SK-N-SH (cell line): Measurements from ENCODE around the gene IGF2R. TPM values are rescaled to one million over a fixed set of nuclear protein-coding genes. Genes with fewer than 3 reads are reported as not detected.

ENCODE experiments used
- CTCF ChIA-PET: fragments of 300-600, 350-600 bp; formaldehyde crosslinking; extraction: SDS; loops from one replicate; lab custom pipeline; 2021; lab: Yijun Ruan, JAX
- POLR2A ChIA-PET: fragments of 350-600 bp; sonication (Branson Sonifier 250); formaldehyde crosslinking; extraction: SDS; loops from one replicate; lab custom pipeline; 2020; ENCODE audit warnings: antibody characterized with exemption, inconsistent platforms; lab: Yijun Ruan, JAX
- DNase-seq: peaks from one replicate; pipeline ENCODE4 v3.0.0; 2012
- H2AFZ ChIP-seq: fragments of 200-600 bp; sonication (generic); 2 replicates; pipeline ENCODE4 v1.8.1; 2016; ENCODE audit warnings: antibody characterized with exemption, mild to moderate bottlenecking, low read depth
- H3F3A ChIP-seq: fragments of 200-600 bp; sonication (generic); replicated peaks from 2 replicates; pipeline ENCODE3; 2016; ENCODE audit warnings: antibody characterized with exemption, mild to moderate bottlenecking; ENCODE audit not compliant: insufficient read depth
- H3K27ac ChIP-seq, 2 experiments: fragments of 200-500 bp in 1 of 2; fragments of 200-600 bp in 1 of 2; sonication (Bioruptor generic) in 1 of 2; sonication (generic), shearing (Covaris generic) in 1 of 2; 2 replicates each; pipeline versions ENCODE4 v1.5.1 to v1.6.1; 2014 to 2016; ENCODE audit warnings: low read depth in 2 of 2, inconsistent platforms in 1 of 2, low read length in 1 of 2, mild to moderate bottlenecking in 1 of 2, mixed read lengths in 1 of 2
- H3K27me3 ChIP-seq: fragments of 200-600 bp; sonication (generic), shearing (Covaris generic); 2 replicates; pipeline ENCODE4 v1.6.1; 2016; ENCODE audit warnings: mixed run types; ENCODE audit not compliant: insufficient read depth
- H3K36me3 ChIP-seq, 2 experiments: fragments of 200-500 bp in 1 of 2; fragments of 200-600 bp in 1 of 2; sonication (Bioruptor generic) in 1 of 2; sonication (generic) in 1 of 2; replicated peaks in 1 of 2; 2 replicates each; pipeline versions ENCODE3 to v1.5.1; 2014 to 2016; ENCODE audit warnings: low read length in 1 of 2, mild to moderate bottlenecking in 1 of 2; ENCODE audit not compliant: insufficient read depth in 2 of 2, control insufficient read depth in 1 of 2
- H3K4me1 ChIP-seq, 2 experiments: fragments of 200-500 bp in 1 of 2; fragments of 200-600 bp in 1 of 2; sonication (Bioruptor generic) in 1 of 2; sonication (generic), shearing (Covaris generic) in 1 of 2; 2 replicates each; pipeline versions ENCODE4 v1.5.1 to v1.6.1; 2014 to 2016; ENCODE audit warnings: low read depth in 1 of 2, low read length in 1 of 2, mixed run types in 1 of 2; ENCODE audit not compliant: insufficient read depth in 2 of 2, control insufficient read depth in 1 of 2
- H3K4me2 ChIP-seq: fragments of 200-600 bp; sonication (generic), shearing (Covaris generic); 2 replicates; pipeline ENCODE4 v1.6.1; 2017; ENCODE audit warnings: mixed run types
- H3K4me3 ChIP-seq, 2 experiments: fragments of 200-500 bp in 1 of 2; fragments of 200-600 bp in 1 of 2; sonication (Bioruptor generic) in 1 of 2; sonication (generic), shearing (Covaris generic) in 1 of 2; 2 replicates each; pipeline versions ENCODE4 v1.5.1 to v1.8.1; 2014 to 2016; ENCODE audit warnings: low read depth in 2 of 2, inconsistent platforms in 1 of 2, low read length in 1 of 2, mild to moderate bottlenecking in 1 of 2, mixed read lengths in 1 of 2, moderate library complexity in 1 of 2
- H3K79me2 ChIP-seq: fragments of 200-600 bp; sonication (generic); 2 replicates; pipeline ENCODE4 v1.8.1; 2017; ENCODE audit warnings: mild to moderate bottlenecking; ENCODE audit not compliant: insufficient read depth
- H3K9ac ChIP-seq: fragments of 200-600 bp; sonication (generic); 2 replicates; pipeline ENCODE4 v1.6.1; 2017; ENCODE audit warnings: mixed run types
- H3K9me2 ChIP-seq: fragments of 200-600 bp; sonication (generic); 2 replicates; pipeline ENCODE4 v1.6.1; 2017; ENCODE audit warnings: mixed run types
- H3K9me3 ChIP-seq: fragments of 200-600 bp; sonication (generic); 2 replicates; pipeline ENCODE4 v1.6.1; 2017; ENCODE audit warnings: mixed run types, mild to moderate bottlenecking, moderate library complexity
- H4K20me1 ChIP-seq: fragments of 200-600 bp; sonication (generic); 2 replicates; pipeline ENCODE4 v1.6.1; 2017; ENCODE audit warnings: mild to moderate bottlenecking, mixed run types; ENCODE audit not compliant: insufficient read depth
- CHD2 ChIP-seq: fragments of 150-350 bp; IDR thresholded peaks from 2 replicates; pipeline ENCODE4 v1.6.1; 2018; ENCODE audit warnings: low read length; ENCODE audit not compliant: partially characterized antibody
- ELF1 ChIP-seq: IDR thresholded peaks from 2 replicates; pipeline ENCODE4 v1.4.0; 2012
- EP300 ChIP-seq, 2 experiments: IDR thresholded peaks; 2 replicates each; pipeline versions ENCODE4 v1.4.0 to v1.6.1; 2012; ENCODE audit warnings: borderline replicate concordance in 1 of 2, low read depth in 1 of 2, low read length in 1 of 2
- EZH2phosphoT487 ChIP-seq: fragments of 200-600 bp; sonication (generic); IDR thresholded peaks from 2 replicates; pipeline ENCODE4 v1.6.1; 2017; ENCODE audit warnings: low read depth, mixed run types, mild to moderate bottlenecking, antibody characterized with exemption, moderate library complexity, borderline replicate concordance
- FOSL2 ChIP-seq: IDR thresholded peaks from 2 replicates; pipeline ENCODE4 v1.4.0; 2012; ENCODE audit warnings: low read depth, mild to moderate bottlenecking, moderate library complexity, borderline replicate concordance
- FOXJ3 ChIP-seq: sonication (generic); formaldehyde crosslinking; IDR thresholded peaks from 2 replicates; pipeline ENCODE4 v1.5.1; 2020; ENCODE audit warnings: mild to moderate bottlenecking, missing genetic modification reagents
- FOXM1 ChIP-seq: IDR thresholded peaks from 2 replicates; pipeline ENCODE4 v1.4.0; 2012; ENCODE audit warnings: low read depth, mild to moderate bottlenecking
- GABPA ChIP-seq: IDR thresholded peaks from 2 replicates; pipeline ENCODE4 v1.4.0; 2012; ENCODE audit warnings: low read depth, mild to moderate bottlenecking
- JUND ChIP-seq: IDR thresholded peaks from 2 replicates; pipeline ENCODE4 v1.4.0; 2012
- NFIC ChIP-seq: IDR thresholded peaks from 2 replicates; pipeline ENCODE4 v1.4.0; 2012; ENCODE audit warnings: borderline replicate concordance
- NRF1 ChIP-seq: IDR thresholded peaks from 2 replicates; pipeline ENCODE4 v1.6.1; 2012; ENCODE audit warnings: low read depth, mild to moderate bottlenecking, low read length
- RAD21 ChIP-seq: IDR thresholded peaks from 2 replicates; pipeline ENCODE4 v1.6.1; 2012; ENCODE audit warnings: mild to moderate bottlenecking, low read length
- RCOR1 ChIP-seq: fragments of 150-350 bp; IDR thresholded peaks from 2 replicates; pipeline ENCODE4 v1.6.1; 2017; ENCODE audit warnings: antibody characterized with exemption, low read length
- RFX5 ChIP-seq: IDR thresholded peaks from 2 replicates; pipeline ENCODE4 v1.6.1; 2012; ENCODE audit warnings: mild to moderate bottlenecking, improper control_type of control experiment, low read length
- TCF12 ChIP-seq: IDR thresholded peaks from 2 replicates; pipeline ENCODE4 v1.4.0; 2012
- TEAD4 ChIP-seq: IDR thresholded peaks from 2 replicates; pipeline ENCODE4 v1.4.0; 2012; ENCODE audit warnings: mild to moderate bottlenecking, borderline replicate concordance; ENCODE audit not compliant: insufficient read depth
- YY1 ChIP-seq: IDR thresholded peaks from 2 replicates; pipeline ENCODE4 v1.4.0; 2012; ENCODE audit warnings: low read depth, mild to moderate bottlenecking
- WGBS: methylation state at CpG from one replicate; pipeline ENCODE4 v1.1.6; 2017; ENCODE audit warnings: low lambda C conversion rate; 5-methylcytosine and 5-hydroxymethylcytosine counted together
- polyA plus RNA-seq, 3 experiments: library from polyadenylated mRNA; depleted of rRNA; stranded (reverse); fragments of >200 nt; gene quantifications; 2 replicates each; pipeline ENCODE4 v1.2.3, GENCODE V29; 2012
- TF ChIP-seq, protein P1 (sequence below): IDR thresholded peaks from 2 replicates; pipeline ENCODE4; 2012
- TF ChIP-seq, protein P2 (sequence below): IDR thresholded peaks from 2 replicates; pipeline ENCODE4 v1.4.0; 2012; ENCODE audit warnings: low read depth, borderline replicate concordance
- TF ChIP-seq, protein P3 (sequence below): fragments of 200-600 bp; sonication (generic); IDR thresholded peaks from 2 replicates; pipeline ENCODE4 v1.6.1; 2017; ENCODE audit warnings: antibody characterized with exemption, mild to moderate bottlenecking, moderate library complexity
- TF ChIP-seq, protein P4 (sequence below): IDR thresholded peaks from 2 replicates; pipeline ENCODE4 v1.6.1; 2012; ENCODE audit warnings: mild to moderate bottlenecking, low read depth, low read length, moderate library complexity

The IGF2R gene
- polyA plus RNA-seq, 1 of the 3 experiments (the other 2 are of a cell fraction): 45.0 TPM

DNA sequence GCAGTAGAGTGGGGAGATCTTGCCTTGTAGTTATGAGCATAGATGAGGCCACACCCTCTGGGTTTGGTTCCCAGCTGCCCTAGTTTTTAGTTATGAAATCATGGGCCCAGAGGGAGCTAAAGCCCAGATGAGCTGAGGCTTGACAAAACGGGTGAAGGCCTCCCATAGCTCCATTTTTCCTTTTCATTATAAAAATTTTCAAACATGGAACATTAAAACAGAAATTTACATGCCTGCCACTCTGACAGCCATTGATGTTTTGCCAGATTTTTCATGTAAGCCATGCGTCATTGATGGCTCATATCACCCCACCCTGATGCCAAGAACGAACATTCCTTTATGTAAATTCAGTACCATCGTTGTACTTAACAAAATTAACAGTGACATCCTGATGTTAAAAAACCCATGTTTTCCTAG lies 67.9 kb downstream of the IGF2R start:
- H3K4me2 ChIP-seq: no peak overlapping the region
- no peak for DNase-seq
- no peaks in the 10 kb centered on the region for H3K27me3 ChIP-seq
- no peak overlapping the region for H2AFZ ChIP-seq
- POLR2A ChIA-PET: no interaction called here
- peaks cover 16% of the 10 kb centered on the region for H3F3A ChIP-seq
- H3K79me2 ChIP-seq: no peaks in the 10 kb centered on the region
- peaks cover 0 to 6% of the 10 kb centered on the region in 2 experiments; a peak in 1 of 4 replicates for H3K4me1 ChIP-seq
- CTCF ChIA-PET: no interaction called here
- no peaks in the 10 kb centered on the region for H3K9me2 ChIP-seq
- 37% methylated on average over 4 of the region's 4 CpGs for WGBS
- no peaks in the 10 kb centered on the region for H4K20me1 ChIP-seq
- H3K4me3 ChIP-seq: no peak overlapping the region
- H3K9me3 ChIP-seq: no peaks in the 10 kb centered on the region
- H3K9ac ChIP-seq: no peak overlapping the region
- TF ChIP-seq JUND: peak; percentile 58
- TF ChIP-seq NFIC: peak; percentile 86
- TF ChIP-seq, protein P1, sequence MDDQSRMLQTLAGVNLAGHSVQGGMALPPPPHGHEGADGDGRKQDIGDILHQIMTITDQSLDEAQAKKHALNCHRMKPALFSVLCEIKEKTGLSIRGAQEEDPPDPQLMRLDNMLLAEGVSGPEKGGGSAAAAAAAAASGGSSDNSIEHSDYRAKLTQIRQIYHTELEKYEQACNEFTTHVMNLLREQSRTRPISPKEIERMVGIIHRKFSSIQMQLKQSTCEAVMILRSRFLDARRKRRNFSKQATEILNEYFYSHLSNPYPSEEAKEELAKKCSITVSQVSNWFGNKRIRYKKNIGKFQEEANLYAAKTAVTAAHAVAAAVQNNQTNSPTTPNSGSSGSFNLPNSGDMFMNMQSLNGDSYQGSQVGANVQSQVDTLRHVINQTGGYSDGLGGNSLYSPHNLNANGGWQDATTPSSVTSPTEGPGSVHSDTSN: peak; percentile 90
- peak in 1 of 2 experiments; percentile 20; a peak in 1 of 4 replicates for TF ChIP-seq EP300 (IDR thresholded peaks at IDR 0.05; ENCODE audit: borderline replicate concordance in 1 of 2, low read depth in 1 of 2, low read length in 1 of 2)
- no peak for TF ChIP-seq NRF1
- no peak for TF ChIP-seq CHD2
- TF ChIP-seq EZH2phosphoT487: no peak
- peak; percentile 43; the same call in 1 of the 2 replicates for TF ChIP-seq TEAD4
- TF ChIP-seq, protein P2, sequence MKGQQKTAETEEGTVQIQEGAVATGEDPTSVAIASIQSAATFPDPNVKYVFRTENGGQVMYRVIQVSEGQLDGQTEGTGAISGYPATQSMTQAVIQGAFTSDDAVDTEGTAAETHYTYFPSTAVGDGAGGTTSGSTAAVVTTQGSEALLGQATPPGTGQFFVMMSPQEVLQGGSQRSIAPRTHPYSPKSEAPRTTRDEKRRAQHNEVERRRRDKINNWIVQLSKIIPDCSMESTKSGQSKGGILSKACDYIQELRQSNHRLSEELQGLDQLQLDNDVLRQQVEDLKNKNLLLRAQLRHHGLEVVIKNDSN: no peak
- no peak for TF ChIP-seq YY1
- peak; percentile 72; the same call in 1 of the 2 replicates for TF ChIP-seq FOSL2
- TF ChIP-seq TCF12: peak; percentile 79
- TF ChIP-seq GABPA: no peak
- peak overlapping the region in 1 of 2 experiments; percentile 66; a peak in 2 of 4 replicates for H3K27ac ChIP-seq
- peaks cover 31 to 53% of the 10 kb centered on the region in 2 experiments for H3K36me3 ChIP-seq

DNA sequence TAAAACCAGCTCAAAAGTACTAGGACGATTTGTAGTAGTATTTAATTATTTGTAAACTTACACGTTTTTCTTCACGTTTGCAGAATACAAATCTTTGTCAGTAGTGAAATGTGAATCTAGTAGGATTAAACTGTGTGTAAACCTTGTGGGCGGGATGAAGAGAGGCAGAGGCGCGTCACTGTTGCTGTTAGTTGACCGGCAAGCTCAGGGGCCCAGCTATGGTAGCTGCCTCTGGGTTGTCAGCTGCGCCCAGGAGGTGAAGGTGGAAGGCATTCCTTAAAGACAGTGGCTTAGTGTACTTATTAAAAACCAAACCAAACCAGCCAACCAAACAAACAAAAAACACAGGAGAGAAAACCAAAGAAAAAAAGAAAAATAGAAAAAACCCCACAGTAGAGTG lies 69.6 kb downstream of the IGF2R start:
- POLR2A ChIA-PET: no interaction called here
- Histone ChIP-seq H3K36me3 (peaks cover 22 to 56% of the 10 kb centered on the region in 2 experiments), H3K79me2 (no peaks in the 10 kb centered on the region), H3K4me3 (no peak overlapping the region), H3K4me1 (peaks cover 0 to 10% of the 10 kb centered on the region in 2 experiments; a peak in 1 of 4 replicates), H3K27me3 (no peaks in the 10 kb centered on the region), H4K20me1 (0 out of 2 replicates have a peak, but pooled peaks cover 8% of the 10 kb centered on the region), H3K9ac (no peak overlapping the region), H3K9me3 (no peaks in the 10 kb centered on the region), H3F3A (peaks cover 28% of the 10 kb centered on the region), H3K4me2 (no peak overlapping the region), H2AFZ (no peak overlapping the region), H3K9me2 (no peaks in the 10 kb centered on the region), H3K27ac (no peak overlapping the region)
- WGBS: 94% methylated on average over 8 of the region's 8 CpGs
- no peak for DNase-seq
- CTCF ChIA-PET: interaction anchor here (0.9 kb wide), 1 partner anchor 50 kb away, joined by 4 read pairs; no protein-coding TSS in a partner anchor
- no peak for TF ChIP-seq NFIC
- TF ChIP-seq RAD21: no peak
- TF ChIP-seq, protein P3, sequence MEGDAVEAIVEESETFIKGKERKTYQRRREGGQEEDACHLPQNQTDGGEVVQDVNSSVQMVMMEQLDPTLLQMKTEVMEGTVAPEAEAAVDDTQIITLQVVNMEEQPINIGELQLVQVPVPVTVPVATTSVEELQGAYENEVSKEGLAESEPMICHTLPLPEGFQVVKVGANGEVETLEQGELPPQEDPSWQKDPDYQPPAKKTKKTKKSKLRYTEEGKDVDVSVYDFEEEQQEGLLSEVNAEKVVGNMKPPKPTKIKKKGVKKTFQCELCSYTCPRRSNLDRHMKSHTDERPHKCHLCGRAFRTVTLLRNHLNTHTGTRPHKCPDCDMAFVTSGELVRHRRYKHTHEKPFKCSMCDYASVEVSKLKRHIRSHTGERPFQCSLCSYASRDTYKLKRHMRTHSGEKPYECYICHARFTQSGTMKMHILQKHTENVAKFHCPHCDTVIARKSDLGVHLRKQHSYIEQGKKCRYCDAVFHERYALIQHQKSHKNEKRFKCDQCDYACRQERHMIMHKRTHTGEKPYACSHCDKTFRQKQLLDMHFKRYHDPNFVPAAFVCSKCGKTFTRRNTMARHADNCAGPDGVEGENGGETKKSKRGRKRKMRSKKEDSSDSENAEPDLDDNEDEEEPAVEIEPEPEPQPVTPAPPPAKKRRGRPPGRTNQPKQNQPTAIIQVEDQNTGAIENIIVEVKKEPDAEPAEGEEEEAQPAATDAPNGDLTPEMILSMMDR: no peak
- no peak for TF ChIP-seq FOSL2
- TF ChIP-seq RCOR1: no peak
- no peak for TF ChIP-seq ELF1
- no peak for TF ChIP-seq YY1
- TF ChIP-seq RFX5: no peak
- TF ChIP-seq, protein P4, sequence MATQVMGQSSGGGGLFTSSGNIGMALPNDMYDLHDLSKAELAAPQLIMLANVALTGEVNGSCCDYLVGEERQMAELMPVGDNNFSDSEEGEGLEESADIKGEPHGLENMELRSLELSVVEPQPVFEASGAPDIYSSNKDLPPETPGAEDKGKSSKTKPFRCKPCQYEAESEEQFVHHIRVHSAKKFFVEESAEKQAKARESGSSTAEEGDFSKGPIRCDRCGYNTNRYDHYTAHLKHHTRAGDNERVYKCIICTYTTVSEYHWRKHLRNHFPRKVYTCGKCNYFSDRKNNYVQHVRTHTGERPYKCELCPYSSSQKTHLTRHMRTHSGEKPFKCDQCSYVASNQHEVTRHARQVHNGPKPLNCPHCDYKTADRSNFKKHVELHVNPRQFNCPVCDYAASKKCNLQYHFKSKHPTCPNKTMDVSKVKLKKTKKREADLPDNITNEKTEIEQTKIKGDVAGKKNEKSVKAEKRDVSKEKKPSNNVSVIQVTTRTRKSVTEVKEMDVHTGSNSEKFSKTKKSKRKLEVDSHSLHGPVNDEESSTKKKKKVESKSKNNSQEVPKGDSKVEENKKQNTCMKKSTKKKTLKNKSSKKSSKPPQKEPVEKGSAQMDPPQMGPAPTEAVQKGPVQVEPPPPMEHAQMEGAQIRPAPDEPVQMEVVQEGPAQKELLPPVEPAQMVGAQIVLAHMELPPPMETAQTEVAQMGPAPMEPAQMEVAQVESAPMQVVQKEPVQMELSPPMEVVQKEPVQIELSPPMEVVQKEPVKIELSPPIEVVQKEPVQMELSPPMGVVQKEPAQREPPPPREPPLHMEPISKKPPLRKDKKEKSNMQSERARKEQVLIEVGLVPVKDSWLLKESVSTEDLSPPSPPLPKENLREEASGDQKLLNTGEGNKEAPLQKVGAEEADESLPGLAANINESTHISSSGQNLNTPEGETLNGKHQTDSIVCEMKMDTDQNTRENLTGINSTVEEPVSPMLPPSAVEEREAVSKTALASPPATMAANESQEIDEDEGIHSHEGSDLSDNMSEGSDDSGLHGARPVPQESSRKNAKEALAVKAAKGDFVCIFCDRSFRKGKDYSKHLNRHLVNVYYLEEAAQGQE: no peak
- TF ChIP-seq CHD2: no peak
- no peak for TF ChIP-seq JUND
- TF ChIP-seq FOXM1: no peak
- TF ChIP-seq GABPA: no peak
- no peak for TF ChIP-seq FOXJ3 (CRISPR knock-in tag)
